Inflammatory macrophage (primary cell): ENCODE measurements around the gene ADORA2B.
A peak's percentile ranks its signal among the peaks of the same experiment; 100 is the strongest.
"Not testable (repeated sequence)": the region's sequence is repeated elsewhere in the genome, so short reads cannot be mapped to it uniquely, and the experiment has no call there.

Experiments used
- DNase-seq, 2 donors: peaks; one replicate each; pipeline ENCODE4 v3.0.0-alpha.2; 2020 to 2022
- total RNA-seq, 18 experiments: gene quantifications; one replicate each; lab custom pipeline; 2026; ENCODE audit warnings: mixed read lengths in 6 of 18, inconsistent platforms in 2 of 18; lab: John Stamatoyannopoulos, UW

Gene ADORA2B
- total RNA-seq = 9.3 to 27.9 (median 16.9) reads per million in 18 experiments

DNA sequence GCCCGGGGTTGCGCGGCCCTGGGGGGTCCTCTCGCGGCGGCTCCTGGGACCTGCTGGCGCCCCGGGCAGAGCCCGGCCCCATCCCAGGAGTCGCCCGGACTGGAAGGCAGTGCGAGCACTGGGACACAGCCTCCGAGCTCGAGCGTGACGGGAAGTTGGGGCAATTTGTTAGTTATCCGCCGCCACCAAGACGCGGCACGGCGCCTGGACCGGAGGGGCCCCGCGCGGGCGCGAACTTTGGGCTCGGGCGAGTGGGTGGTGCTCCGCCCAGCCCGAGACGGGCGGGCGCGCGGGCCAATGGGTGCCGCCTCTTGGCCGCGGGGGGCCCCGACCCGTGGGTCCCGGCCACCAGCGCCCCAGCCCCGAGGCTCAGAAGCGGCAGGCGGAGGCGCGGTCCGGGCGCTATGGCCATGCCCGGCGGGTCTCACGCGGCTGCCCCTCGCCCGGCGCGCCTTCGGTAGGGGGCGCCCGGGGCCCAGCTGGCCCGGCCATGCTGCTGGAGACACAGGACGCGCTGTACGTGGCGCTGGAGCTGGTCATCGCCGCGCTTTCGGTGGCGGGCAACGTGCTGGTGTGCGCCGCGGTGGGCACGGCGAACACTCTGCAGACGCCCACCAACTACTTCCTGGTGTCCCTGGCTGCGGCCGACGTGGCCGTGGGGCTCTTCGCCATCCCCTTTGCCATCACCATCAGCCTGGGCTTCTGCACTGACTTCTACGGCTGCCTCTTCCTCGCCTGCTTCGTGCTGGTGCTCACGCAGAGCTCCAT, at the start of gene ADORA2B:
ADORA2B (plus strand) TSS at position 372 of the 768 bp plus-strand sequence; CDS start at position 491, 119 bp downstream.
- DNase-seq = peak; percentile 74 to 83

DNA sequence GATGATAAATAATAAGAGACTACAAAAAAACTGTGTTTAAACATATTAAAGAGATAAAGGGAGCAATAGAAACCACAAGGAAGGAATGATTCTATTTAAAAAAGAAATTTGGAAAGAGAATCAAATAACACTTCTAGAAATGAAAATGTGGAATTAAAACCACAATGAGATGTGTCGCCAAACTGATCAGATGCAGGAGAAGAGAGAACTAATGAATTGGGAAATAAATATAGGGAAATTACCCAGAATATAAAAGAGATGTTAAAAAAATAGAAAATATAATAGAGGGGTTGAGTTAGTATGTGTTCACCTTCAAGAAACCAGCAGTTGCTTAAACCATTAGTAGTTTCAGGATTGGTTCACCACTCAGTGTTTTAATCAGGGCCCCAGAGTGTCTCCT, 48.7 kb upstream of the ADORA2B start:
- no peak for DNase-seq

DNA sequence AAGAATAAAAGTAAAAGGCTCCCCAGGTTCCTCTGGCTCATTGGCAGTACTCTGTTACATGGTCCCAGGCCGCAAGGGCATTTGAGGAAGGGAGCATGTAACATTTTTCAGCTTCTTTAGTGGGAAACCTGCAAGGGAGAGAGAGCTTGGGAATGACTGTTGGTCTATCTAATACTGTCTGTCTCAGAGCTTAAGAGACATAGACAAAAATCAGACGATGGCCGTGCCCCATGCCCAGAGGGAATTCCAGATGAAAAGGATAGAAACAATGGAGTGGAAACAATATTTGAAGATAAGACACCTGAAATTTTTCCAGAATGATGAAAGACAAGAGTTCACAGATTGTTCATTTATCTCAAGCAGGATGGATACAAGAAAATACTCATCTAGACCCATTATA, 48.1 kb upstream of the ADORA2B start:
- DNase-seq = no peak

DNA sequence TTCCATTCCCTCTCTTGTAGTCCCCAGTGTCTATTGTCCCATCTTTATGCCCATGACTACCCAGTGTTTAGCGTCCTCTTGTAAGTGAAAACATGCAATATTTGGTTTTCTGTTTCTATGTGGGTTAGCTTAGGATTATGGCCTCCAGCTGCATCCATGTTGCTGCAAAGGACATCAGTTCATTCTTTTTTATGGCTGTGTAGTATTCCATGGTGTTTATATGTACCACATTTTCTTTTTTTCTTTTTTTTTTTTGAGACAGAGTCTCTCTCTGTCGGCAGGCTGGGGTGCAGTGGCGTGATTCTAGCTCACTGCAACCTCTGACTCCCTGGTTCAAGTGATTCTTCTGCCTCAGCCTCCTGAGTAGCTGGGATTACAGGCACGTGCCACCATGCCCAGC, 45.3 kb upstream of the ADORA2B start:
- not testable (repeated sequence) for DNase-seq

DNA sequence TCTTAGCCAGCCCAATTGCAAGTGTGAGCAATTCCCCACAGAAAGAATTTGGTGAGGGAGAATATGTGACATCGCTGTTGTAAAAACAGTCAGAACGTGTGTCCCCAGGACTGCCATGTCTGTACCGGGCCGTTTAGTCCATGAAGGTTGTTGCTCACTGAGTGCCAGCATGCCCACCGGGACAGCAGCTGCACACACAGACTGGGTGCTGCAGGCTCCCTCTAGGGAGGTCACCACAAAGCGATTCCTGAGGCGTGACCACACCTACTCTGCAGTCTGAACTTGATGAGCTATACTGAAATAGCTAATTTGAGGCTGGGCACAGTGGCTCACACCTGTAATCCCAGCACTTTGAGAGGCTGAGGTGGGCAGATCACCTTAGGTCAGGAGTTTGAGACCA, 44.1 kb upstream of the ADORA2B start:
- no peak for DNase-seq

DNA sequence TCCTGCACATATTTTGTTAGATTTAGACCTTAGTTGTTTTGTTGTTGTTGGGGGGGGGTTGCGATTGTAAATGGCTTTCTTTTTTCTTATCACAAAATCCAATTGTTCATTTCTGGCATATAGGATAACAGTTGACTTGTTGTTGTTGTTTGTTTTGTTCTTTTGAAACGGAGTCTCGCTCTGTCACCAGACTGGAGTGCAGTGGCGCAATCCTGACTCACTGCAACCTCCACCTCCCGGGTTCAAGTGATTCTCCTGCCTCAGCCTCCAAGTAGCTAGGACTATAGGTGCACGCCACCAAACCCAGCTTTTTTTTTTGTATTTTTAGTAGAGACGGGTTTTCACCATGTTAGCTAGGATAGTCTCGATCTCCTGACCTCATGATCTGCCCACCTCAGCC, 39.7 kb upstream of the ADORA2B start:
- not testable (repeated sequence) for DNase-seq

DNA sequence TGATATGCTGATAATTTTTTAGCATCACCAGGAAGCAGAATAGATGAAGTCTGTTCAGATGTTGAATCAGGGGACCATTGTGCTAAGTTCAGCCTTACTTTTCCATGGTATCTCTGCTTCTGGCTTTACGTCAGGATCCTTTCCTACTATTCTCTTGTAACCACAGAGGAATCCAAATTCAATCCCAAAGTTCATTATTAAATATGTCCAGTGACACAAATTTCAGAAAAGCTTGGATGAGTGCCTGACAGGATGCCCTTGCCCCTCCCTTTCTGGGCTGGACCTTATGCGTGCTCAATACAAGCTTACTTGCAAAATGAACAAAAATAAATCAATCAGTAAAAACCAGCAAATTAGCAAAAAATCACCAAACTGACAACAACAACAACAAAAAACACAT, 37.6 kb upstream of the ADORA2B start:
- no peak for DNase-seq

DNA sequence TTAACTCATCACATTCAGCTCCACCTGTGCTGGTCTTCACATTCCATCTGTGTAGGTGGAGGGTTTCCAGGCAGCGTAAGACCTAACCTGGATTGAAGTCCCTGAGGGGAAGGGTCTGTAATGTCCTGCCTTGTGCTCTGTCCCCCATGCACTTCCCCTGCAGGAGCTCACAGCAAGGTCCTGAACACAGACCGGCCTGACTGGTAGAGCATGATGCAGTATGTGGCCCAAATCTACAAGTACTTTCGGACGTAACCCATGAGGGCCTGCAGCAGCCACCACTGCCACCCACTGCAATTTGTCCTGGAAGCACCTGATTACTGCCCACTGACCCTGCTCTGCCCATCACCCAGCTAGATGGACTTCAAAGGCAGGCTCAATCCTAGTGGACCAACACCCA, 36.6 kb upstream of the ADORA2B start:
- DNase-seq = no peak

DNA sequence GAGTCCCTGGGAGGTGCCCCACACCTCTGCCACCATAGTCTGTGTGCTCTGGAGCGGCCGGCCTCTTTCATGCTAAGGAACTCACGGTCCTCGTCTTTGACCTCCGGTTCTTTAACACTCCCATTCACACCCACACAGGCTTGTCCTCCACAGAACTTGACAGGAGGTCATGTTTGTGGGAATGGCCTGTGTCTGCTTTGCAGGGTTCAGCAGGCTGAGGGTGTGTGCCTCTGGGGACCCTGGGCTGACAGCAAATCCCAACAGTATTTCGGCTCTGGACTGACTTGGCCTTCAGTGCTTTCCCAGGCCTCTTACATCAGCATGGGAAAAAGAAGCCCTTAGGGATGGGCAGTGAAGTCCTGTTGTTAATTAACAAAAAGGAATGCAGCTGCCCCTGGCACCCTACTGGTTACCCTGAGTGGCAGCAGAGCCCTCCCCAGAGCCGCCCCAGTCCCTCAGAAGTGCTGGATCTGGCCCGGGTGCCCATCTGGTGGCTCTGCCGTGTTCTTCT, 35.4 kb upstream of the ADORA2B start:
- DNase-seq = no peak

DNA sequence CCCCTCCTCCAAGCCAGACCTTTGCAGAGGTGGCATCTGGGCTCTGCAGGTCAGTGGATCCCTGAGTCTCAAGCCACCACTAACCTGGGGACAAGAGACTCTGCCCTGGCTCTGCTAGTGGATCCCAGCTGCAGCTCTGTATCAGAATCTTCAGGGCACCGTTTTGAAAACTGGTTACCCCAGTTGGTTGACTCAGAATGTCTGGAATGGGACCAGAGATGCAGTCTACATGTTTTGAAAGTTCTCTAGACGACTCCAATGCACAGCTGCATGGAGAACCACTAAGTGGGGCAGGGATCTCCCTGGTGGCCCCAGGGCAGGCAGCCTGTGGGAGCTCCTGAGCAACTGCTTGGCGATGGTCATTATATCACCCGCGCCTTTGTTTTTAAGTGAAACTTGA, 34.1 kb upstream of the ADORA2B start:
- no peak for DNase-seq

DNA sequence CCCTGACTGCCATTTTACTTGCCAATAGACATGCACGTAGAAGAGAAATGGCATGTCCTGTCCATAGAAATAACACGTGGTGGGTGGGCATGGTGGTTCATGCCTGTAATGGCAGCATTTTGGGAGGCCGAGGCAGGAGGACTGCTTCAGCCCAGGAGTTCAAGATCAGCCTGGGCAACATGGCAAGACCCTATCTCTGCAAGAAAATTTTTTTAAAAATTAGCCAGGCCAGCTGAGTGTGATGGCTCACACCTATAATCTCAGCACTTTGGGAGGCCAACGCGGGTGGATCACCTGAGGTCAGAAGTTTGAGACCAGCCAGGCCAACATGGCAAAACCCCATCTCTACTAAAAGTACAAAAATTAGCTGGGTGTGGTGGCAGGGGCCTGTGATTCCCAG, 33.2 kb upstream of the ADORA2B start:
- DNase-seq = not testable (repeated sequence)

DNA sequence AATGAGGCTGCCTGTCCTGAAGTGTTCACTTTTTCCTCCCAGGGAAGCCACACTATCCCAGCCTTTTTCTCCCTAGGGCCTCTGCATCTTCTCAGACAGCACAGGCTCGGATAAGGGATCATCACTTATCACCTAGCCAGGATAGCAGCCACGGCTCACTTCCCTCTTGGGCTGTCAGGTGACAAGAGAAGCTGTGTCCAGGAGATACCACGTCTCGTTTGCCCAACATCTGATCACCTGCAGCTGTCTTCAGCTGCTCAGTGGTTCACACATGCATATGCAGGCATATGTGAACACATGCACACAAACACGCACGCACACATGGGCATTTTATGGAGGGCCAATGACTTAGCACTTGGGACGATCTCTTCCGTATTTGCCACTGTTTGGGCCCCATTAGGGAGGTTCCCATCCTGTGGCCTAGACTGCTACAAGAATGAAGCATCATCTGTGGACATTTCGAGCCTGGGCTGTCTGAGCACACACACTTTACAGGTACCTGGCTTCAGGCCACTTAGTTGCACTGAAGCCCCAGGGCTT, 32.4 kb upstream of the ADORA2B start:
- DNase-seq = no peak

DNA sequence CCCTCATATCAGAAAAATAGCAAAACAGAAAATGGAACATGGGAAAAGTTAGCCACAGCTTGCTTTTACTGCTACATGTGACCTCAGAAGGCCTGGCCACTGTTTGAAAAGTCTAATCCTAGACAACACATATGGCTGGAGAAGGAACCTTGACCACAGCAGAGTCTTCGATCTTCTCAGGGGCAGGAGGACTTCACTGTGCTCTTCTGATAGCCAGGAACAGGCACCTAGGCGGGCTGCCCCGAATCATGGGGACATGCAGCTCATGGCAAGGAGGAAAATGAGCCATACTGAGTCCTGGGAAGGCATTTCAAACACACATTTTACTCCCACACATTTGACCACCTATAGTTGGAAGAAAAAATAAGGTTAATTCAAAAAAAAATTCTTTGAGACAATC, 31.1 kb upstream of the ADORA2B start:
- DNase-seq = no peak

DNA sequence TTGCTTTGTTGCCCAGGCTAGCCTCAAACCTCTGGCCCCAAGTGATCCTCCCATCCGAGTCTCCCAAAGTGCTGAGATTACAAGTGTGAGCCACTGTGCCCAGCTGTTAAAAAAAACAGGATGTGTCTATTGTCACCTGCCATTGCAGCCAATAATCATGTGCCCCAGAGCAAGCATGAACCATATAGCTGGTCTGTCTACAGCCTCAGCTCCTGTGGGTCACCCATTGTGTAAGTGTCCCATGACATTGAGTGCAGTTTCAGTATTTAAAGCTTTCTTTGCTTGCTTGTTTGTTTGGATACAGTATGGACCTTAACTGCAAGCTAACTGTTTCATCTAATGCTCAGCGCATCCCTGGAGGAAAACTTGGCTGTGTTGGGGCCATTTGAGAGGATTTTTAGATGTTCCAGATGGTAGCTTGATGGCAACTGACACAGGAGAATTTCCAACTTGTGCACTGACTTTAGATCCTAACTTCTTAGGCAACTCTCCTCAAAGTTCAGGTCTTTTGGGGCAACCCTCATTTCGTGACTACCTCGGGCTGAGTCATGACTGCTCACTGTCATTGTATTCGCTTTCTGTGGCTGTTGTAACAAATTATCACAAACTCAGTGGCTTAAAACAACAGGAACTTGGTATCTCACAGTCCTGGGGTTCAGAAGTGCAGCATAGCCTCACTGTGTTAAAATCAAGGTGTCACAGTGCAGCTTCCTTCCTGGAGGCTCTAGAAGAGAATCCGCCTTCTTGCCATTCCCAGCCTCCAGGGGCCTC, 30.3 kb upstream of the ADORA2B start:
- peak; percentile 82 to 94 for DNase-seq

DNA sequence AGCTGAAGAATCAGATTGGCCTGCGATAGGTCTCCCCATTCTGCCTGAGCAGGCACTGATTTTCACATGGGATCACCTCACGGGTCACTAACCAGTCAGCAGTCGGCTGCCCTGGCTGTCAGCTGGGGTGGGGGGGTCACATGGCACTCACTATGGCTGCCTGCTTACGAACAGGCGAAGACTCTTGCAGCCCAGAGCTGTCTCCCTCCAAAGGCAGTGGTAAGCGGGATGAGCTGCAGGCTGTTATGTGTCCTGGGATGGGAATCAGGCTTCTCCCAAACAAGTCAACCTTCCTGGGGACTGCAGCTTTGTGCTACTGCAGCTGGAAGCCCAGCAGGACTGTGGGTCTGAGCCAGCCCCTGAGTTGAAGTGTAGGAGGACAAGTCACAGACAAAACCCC, 29.0 kb upstream of the ADORA2B start:
- no peak for DNase-seq

DNA sequence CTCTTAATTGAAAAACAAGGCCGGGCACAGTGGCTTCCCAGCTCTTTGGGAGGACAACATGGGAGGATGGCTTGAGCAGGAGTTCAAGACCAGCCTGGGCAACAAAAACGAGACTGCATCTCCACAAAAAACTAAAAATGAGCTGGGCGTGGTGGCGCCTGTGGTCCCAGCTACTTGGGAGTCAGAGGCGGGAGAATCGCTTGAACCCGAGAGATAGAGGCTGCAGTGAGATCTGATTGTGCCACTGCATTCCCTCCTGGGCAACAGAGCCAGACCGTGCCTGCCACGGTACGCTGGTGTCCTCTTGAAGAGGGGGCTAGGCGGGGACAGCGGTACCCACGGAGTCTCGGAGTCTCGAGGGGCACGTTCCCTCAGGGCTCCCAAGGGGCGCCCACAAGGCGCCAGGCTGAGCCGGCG, 27.9 kb upstream of the ADORA2B start:
- DNase-seq = no peak

DNA sequence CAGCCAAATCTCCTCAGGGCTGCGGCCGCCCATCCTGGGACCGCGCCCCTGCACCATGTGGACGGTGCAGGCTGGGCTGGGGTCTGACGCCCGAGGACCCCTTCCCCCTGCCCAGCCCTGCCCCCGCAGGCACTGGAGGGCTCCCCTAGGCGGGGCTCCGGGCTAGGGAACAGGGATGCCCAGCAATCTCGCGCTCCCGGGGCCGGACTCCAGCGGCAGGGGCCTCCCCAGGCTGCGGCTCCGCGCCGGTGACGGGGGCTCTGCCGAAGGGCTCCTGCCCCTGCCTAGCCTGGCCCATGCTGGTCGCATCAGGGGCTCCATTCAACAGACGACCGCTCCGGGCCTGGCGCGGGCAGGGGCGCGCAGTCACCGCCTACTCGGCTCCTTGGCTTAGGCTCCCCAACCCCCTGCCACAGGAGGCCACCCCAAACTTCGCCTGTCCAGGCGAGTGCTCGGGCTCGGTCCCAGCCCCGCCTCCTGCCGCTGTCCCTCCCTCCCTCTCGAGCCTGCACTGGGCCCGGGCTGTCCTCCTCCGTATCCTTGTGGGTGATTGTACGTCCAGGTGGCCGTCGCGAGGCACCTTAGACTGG, 27.4 kb upstream of the ADORA2B start:
- no peak for DNase-seq

DNA sequence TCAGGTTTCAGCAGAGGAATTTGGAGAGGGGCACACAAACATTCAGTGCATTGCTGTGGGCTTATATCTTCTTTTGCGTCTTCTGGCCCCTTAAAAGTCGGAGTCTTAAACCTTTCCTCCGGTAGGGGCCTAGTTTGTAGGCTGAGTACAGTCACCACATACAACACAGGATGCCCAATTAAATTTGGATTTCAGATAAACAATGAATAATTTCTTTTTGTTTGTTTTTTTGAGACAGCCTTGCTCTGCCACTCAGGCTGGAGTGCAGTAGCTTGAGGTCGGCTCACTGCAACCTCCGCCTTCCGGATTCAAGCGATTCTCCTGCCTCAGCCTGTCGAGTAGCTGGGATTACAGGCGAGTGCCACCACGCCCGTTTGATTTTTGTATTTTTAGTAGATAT, 26.7 kb upstream of the ADORA2B start:
- DNase-seq = no peak

DNA sequence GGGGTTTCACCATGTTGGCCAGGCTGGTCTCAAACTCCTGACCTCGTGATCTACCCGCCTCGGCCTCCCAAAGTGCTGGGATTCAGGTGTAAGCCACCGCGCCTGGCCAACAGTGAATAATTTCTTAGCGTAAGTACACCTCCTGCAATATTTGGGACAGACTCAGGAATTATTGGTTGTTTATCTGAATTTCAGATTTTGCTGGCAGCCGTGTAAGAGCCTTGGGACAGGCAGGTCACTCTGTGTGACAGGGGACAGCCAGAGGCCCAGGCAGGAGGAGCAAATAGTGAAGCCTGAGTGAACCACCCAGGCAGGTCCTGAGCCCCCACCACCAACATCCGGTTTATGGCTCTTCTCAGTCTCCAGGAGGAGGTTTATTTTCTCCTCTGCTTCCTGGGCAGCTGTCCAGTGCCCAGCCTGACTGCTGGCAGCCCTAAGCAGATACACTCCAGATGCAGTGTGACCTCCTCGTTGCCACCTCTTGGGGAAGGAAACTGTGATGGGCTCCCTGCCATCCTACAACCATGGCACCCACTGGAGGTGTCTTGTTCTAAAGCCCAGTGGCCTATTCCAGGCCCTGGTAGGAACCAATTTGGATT, 26.2 kb upstream of the ADORA2B start:
- no peak for DNase-seq

DNA sequence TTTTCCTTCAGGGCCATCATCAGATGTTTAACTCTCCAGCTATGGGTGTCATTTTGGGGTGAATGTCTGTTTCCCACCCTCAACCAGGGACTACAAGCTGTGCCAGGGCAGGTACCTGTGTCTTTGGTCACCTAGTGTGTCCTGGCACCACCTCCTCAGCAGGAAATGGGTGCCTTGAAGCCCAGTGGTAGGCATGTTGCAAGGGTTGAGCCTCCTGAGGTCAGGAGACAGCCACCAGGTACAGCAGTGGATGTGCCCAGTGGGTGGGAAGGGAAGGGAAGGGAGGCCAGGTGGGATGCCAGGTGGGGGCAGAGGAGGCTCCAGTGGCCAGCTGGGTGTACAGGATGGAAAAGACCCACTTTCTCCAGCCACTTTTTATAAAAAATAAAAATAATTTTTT, 25.5 kb upstream of the ADORA2B start:
- no peak for DNase-seq

DNA sequence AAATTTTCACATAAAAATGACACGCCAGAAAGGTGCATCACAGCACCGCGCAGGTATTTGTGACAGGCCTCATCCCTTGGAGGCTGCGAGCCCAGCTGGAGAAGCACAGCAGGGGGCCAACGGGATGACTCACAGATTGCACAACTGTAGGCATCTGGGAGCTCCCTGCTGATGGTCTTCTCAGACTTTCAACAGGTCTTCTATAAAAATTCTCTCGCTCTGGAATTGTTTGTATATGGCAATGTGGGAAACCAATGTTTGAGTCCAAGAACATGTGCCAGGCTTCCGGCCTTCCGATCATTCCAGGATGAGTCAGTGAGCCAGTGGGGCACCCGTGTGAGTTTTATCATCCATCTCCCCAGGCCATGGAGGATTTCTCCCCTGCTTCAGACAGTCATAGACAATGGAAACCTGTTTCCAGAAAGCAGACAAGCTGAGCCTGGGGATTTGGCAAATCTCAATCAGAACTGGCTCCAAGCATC, 24.1 kb upstream of the ADORA2B start:
- no peak for DNase-seq

DNA sequence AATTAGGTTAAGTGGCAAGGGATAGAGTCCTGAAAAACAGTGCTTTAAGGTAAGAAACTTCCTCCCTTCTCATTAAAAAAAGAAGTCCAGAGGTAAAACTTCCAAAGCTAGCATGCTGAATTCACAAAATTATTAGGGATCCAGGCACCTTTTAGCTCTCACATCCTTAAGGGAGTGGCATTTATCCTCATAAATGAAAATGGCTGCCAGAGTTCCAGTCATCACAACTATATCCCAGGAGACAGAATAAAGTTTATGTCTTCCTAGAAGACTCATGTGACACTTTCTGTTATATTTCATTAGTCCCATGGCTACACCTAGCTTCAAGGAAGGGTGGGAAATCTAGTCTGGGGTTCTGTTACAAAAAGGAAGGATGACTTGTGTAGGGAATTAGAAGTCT, 23.3 kb upstream of the ADORA2B start:
- DNase-seq = no peak

DNA sequence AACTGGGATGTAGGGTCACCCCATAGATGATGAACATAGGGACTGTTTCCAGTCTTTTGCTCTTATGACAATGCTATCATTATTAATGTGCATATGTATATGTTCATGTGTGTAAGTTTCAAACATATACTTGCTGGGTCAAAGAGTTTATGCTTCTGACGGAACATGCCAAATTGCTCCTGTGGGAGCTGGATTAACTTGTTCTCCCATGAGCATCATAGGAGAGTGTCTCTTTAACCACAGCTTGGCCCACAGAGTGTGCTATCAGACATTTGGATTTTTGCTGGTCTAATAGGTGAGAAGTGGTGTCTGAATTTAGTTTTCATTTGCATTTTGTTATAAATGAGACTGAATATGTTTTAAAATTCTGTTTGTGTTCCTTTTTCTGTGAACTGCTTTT, 22.3 kb upstream of the ADORA2B start:
- DNase-seq = no peak
